HEK293T (cell line): ENCODE data around the gene FAM222A.

ENCODE experiments used
- CTCF ChIA-PET: fragments of 350-600 bp; formaldehyde crosslinking; extraction: SDS; loops from one replicate; lab custom pipeline; 2021; ENCODE audit warnings: antibody characterized with exemption, inconsistent platforms; lab: Yijun Ruan, JAX
- POLR2A ChIA-PET: fragments of 350-600 bp; formaldehyde crosslinking; extraction: SDS; loops from one replicate; lab custom pipeline; 2020; ENCODE audit warnings: antibody characterized with exemption, inconsistent platforms; lab: Yijun Ruan, JAX
- DNase-seq: peaks from one replicate; pipeline ENCODE4 v3.0.0; 2012; ENCODE audit warnings: mixed read lengths; ENCODE audit errors: extremely low spot score
- ARNT ChIP-seq: fragments of 450-650 bp; IDR thresholded peaks from 2 replicates; pipeline ENCODE4 v1.6.1; 2017; ENCODE audit warnings: mild to moderate bottlenecking
- BHLHE40 ChIP-seq: fragments of 450-650 bp; IDR thresholded peaks from 2 replicates; pipeline ENCODE4 v1.6.1; 2016; ENCODE audit warnings: mild to moderate bottlenecking, moderate library complexity, borderline replicate concordance
- CTBP1 ChIP-seq: fragments of 450-650 bp; IDR thresholded peaks from 2 replicates; pipeline ENCODE4 v1.6.1; 2016; ENCODE audit warnings: borderline replicate concordance
- ELF4 ChIP-seq: fragments of 450-650 bp; IDR thresholded peaks from 2 replicates; pipeline ENCODE4 v1.6.1; 2017; ENCODE audit warnings: antibody characterized with exemption
- FOXA1 ChIP-seq: fragments of 450-650 bp; IDR thresholded peaks from 2 replicates; pipeline ENCODE4 v1.6.1; 2016; ENCODE audit warnings: mild to moderate bottlenecking
- FOXK2 ChIP-seq: fragments of 450-650 bp; IDR thresholded peaks from 2 replicates; pipeline ENCODE4 v1.6.1; 2016; ENCODE audit warnings: mild to moderate bottlenecking
- FOXM1 ChIP-seq: fragments of 450-650 bp; IDR thresholded peaks from 2 replicates; pipeline ENCODE4 v1.6.1; 2017; ENCODE audit warnings: mild to moderate bottlenecking, borderline replicate concordance
- HDGF ChIP-seq: fragments of 450-650 bp; IDR thresholded peaks from 2 replicates; pipeline ENCODE4 v1.6.1; 2017; ENCODE audit warnings: antibody characterized with exemption, borderline replicate concordance
- L3MBTL2 ChIP-seq: fragments of 450-650 bp; conservative IDR thresholded peaks from 2 replicates; pipeline ENCODE4 v1.6.1; 2016; ENCODE audit warnings: mild to moderate bottlenecking
- LEF1 ChIP-seq: fragments of 450-650 bp; IDR thresholded peaks from 2 replicates; pipeline ENCODE4 v1.6.1; 2017; ENCODE audit warnings: mild to moderate bottlenecking, borderline replicate concordance
- NFRKB ChIP-seq: fragments of 450-650 bp; IDR thresholded peaks from 2 replicates; pipeline ENCODE4 v1.6.1; 2016; ENCODE audit warnings: mild to moderate bottlenecking, moderate library complexity
- SP1 ChIP-seq: fragments of 450-650 bp; IDR thresholded peaks from 2 replicates; pipeline ENCODE4 v1.6.1; 2017
- SUZ12 ChIP-seq: fragments of 450-650 bp; IDR thresholded peaks from 2 replicates; pipeline ENCODE4 v1.6.1; 2016; ENCODE audit warnings: mild to moderate bottlenecking
- TARDBP ChIP-seq: fragments of 450-650 bp; IDR thresholded peaks from 2 replicates; pipeline ENCODE4 v1.6.1; 2016
- ZNF384 ChIP-seq: fragments of 450-650 bp; IDR thresholded peaks from 2 replicates; pipeline ENCODE4 v1.6.1; 2016
- TF ChIP-seq, protein P1 (sequence below): fragments of 450-650 bp; IDR thresholded peaks from 2 replicates; pipeline ENCODE4 v1.6.1; 2016

Gene FAM222A

DNA sequence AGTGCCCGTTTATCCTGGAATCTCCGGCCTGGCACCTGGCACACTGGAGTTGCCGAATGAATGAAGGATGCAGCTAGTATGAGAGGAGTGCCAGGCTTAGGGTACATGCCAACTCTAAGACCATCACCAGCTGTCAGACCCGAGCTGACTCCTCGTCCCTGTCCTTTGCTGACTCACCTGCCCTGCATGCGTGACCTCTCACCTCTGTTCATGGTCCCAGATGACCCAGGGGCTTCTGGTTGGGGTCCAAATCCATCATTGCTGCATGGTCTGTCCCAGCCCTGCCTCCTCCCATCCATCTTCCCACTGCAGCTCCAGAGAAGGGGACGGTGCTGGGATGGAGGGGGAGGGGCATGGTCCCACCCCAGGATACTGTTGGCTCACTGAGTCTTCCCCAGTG is 9.9 kb upstream of the FAM222A start:
- ChIA-PET POLR2A (no interaction called here), CTCF (no interaction called here)
- no peak for DNase-seq
- TF ChIP-seq NFRKB (no peak), LEF1 (no peak), TARDBP (no peak), ELF4 (no peak), FOXA1 (no peak)

DNA sequence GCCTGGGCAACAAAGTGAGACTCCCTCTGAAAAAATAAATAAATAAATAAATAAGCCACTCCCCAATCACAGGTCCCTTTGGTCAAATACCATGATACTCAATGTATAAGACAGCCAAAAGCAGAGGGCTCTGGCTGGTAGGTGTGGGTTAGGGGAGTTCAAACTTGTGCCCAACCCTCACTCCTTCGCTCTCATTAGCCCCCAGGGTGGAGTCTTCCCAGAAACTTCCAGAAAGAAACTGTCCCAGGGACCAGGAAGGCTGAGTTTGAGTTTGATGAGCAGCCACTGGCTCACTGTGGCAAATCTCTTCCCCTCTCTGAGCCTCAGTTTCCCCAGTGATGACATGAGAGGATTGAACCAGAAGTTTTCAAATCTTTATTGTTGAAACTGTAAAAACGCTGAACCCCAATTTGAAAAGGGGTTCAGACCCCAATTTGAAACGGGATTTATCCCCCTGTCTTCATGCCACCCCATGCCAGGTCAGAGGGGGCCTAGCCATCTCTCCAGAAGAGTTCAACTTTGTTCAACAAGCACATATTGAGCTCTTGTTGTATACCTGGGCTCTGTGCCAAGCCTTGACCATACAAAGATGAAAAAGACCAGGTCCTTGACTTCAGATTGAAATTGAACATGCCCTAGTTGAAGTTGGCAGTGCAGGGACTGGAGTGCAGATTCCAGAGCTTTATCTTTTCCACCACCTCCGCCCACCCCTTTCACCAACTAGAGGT is 9.1 kb upstream of the FAM222A start:
- POLR2A ChIA-PET: no interaction called here
- no peak for DNase-seq
- TF ChIP-seq BHLHE40 (no peak), HDGF (no peak), ELF4 (no peak), FOXM1 (no peak), ZNF384 (no peak), SP1 (no peak), SUZ12 (no peak), NFRKB (no peak), TARDBP (no peak), L3MBTL2 (no peak)
- CTCF ChIA-PET: no interaction called here

DNA sequence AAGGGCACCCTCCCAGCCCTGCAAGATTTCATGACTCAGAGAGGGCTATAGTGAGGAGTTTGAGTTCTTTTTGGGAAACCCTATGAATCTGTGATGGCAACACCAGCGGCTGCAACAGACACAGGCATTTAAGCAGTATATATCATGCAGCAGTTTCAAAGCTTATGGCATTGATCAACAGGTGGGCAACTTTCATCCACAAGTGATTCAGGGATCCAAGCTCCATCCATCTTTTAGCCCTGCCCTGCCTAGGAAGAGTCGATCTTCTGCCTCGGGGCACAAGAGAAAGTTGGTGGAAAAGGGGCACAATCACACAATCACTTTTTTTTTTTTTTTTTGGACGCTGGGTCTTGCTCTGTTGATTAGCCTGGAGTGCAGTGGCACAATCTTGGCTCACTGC is 8.3 kb upstream of the FAM222A start:
- no peak for DNase-seq
- POLR2A ChIA-PET: no interaction called here
- TF ChIP-seq ARNT (no peak), FOXM1 (no peak), ZNF384 (no peak), FOXK2 (no peak), NFRKB (no peak), FOXA1 (no peak), TARDBP (no peak), ELF4 (no peak), SUZ12 (no peak), SP1 (no peak), LEF1 (no peak), BHLHE40 (no peak), HDGF (no peak), L3MBTL2 (no peak), CTBP1 (no peak)
- TF ChIP-seq, protein P1, sequence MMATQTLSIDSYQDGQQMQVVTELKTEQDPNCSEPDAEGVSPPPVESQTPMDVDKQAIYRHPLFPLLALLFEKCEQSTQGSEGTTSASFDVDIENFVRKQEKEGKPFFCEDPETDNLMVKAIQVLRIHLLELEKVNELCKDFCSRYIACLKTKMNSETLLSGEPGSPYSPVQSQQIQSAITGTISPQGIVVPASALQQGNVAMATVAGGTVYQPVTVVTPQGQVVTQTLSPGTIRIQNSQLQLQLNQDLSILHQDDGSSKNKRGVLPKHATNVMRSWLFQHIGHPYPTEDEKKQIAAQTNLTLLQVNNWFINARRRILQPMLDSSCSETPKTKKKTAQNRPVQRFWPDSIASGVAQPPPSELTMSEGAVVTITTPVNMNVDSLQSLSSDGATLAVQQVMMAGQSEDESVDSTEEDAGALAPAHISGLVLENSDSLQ: no peak

DNA sequence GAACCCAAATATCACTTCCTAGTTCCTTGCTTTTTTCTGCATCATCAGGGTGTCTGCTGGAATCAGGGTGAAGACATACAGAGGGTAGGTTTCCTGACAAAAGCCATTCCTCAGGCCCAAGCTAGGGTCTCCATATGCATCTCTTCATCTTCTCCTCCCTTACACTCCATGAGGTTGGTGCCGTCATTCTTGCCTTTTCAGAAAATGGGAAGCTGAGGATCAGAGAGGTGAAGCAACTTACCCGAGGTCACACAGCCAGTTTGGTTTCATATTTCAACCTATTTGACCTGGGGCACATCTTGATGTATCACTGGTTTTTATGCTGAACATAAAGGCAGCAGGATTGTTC is 7.3 kb upstream of the FAM222A start:
- POLR2A ChIA-PET: no interaction called here
- TF ChIP-seq CTBP1: no peak
- no peak for TF ChIP-seq BHLHE40
- no peak for TF ChIP-seq LEF1
- no peak for TF ChIP-seq HDGF
- TF ChIP-seq, protein P1: no peak
- no peak for TF ChIP-seq FOXK2
- TF ChIP-seq L3MBTL2: no peak
- no peak for TF ChIP-seq ARNT
- TF ChIP-seq FOXM1: no peak
- TF ChIP-seq ELF4: no peak
- TF ChIP-seq FOXA1: no peak
- TF ChIP-seq TARDBP: no peak
- no peak for TF ChIP-seq NFRKB
- TF ChIP-seq SUZ12: no peak
- no peak for TF ChIP-seq ZNF384
- no peak for TF ChIP-seq SP1
- no peak for DNase-seq
- CTCF ChIA-PET: no interaction called here

More for the DNA sequence above, 8.3 kb upstream of the FAM222A start:
- CTCF ChIA-PET: no interaction called here

DNA sequence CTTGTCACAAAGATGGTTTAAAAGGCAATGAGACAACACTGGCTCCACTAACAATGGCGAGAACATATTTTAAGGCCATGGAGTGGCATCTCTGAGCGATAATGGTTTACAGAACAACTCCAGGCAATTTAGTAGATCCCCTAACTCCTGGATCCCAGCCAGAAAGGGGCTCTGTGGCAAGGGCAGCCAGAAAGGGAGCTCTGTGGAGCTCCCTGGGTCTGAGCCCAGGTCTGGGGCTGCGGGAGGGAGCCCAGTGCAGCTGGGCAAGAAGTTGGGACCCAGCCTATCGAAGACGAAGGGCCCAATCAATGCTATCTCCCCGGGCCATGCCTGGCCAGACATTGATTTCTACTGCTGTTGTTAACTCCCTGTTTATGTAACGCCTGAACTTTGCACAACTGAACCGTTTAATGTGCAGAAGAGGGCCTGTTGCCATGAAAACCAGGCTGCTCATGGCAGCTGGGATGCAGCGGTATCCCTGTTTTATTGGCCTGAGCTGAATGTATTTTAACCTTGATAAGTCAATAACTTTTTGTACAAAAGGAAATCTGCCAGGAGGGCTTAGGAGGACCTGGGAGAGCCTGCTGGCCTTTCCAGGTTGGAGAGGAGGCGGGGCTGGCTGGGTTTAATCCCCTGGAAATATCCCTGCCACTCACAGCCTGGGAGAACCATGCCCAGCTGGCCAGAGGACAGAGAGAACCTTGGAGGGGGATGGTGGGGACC is 6.7 kb upstream of the FAM222A start:
- no peak for DNase-seq
- TF ChIP-seq FOXA1 (no peak), HDGF (no peak), CTBP1 (no peak), SP1 (no peak), ZNF384 (no peak), FOXK2 (no peak)
- ChIA-PET POLR2A (no interaction called here), CTCF (no interaction called here)

DNA sequence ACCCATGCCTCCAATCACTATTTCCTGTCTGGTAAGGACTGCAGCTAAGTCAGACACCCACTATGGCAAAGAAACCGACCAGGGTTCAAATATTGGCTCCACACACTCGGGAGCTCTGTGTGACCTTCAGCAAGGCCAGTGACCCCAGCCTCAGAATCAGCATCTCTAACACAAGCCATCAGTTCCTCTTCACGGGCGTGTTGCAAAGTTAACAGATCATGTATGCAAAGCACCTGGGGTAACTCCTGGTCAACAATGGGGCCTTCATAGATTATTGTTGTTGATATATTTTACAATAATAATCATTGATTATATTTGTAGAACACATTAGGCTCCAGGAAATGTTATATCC is 6.2 kb upstream of the FAM222A start:
- CTCF ChIA-PET: no interaction called here
- DNase-seq: no peak
- POLR2A ChIA-PET: no interaction called here
- no peak for TF ChIP-seq FOXA1
- no peak for TF ChIP-seq TARDBP
- no peak for TF ChIP-seq CTBP1
- TF ChIP-seq FOXM1: no peak
- TF ChIP-seq ARNT: no peak
- TF ChIP-seq FOXK2: no peak
- TF ChIP-seq SP1: no peak
- TF ChIP-seq, protein P1: no peak
- no peak for TF ChIP-seq L3MBTL2
- TF ChIP-seq HDGF: no peak
- no peak for TF ChIP-seq NFRKB
- no peak for TF ChIP-seq BHLHE40
- no peak for TF ChIP-seq ZNF384
- TF ChIP-seq SUZ12: no peak
- TF ChIP-seq LEF1: no peak
- TF ChIP-seq ELF4: no peak
